Stimulated activated CD4-positive, alpha-beta T cell treated with anti-CD3 and anti-CD28 coated beads, Interleukin-1b, Interleukin-23, amount 100 ng/mL, for 48 hours (primary cell): ENCODE results near the gene PRUNE2.
"Not testable (repeated sequence)": the region's sequence is repeated elsewhere in the genome, so short reads cannot be mapped to it uniquely, and the experiment has no call there.

Source experiments
- DNase-seq: peaks from one replicate; pipeline ENCODE4 v3.0.0-alpha.2; 2020

Gene PRUNE2

DNA sequence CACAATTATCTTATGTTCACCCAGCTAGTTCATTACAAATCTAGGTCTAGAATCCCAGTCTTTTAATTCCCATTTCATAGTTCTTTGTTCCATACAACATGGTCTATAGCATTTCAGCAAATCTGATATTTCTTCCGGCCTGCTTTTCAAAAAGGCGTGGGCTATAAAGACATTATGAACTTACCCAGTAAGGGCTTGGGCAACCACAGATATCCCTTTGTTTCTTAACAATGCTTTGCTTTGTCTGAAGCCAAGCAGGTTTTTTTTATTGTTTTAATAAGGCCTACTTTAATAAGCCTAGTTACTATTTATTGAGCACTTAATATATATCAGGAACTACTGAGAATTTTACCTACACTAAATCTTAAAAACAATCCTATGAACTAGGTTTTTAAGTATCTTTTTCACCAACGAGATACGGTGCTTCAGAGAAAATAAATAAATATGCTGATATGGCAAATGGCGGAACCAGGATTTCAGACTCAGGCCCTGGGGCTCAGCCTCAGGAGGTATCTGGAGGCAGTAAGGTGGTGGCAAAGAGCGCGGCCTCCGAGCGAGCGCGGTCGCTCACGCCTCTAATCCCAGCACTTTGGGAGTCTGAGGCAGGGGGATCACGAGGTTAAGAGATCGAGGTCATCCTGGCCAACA, 112.0 kb downstream of the PRUNE2 start:
- DNase-seq, result no peak

DNA sequence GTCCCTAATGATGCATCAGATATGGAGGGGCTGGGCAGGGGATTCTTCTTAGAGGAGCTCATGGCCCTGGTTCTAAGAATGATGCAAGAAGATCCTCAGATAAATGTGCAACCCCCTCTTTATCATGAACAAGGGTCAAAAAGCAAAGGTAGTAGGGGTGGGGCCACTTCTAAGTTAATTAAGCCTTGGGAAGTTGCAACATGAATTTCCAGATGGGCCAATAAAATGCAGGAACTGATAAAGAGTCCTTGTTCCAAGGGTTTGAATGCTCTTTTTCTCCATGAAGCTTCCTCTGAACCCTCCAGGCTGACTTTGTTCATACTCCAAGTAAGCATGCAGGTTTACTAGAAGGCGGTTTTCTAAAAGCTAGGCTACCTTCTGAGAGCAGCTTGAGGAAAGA, 116.1 kb downstream of the PRUNE2 start:
- no peak for DNase-seq

DNA sequence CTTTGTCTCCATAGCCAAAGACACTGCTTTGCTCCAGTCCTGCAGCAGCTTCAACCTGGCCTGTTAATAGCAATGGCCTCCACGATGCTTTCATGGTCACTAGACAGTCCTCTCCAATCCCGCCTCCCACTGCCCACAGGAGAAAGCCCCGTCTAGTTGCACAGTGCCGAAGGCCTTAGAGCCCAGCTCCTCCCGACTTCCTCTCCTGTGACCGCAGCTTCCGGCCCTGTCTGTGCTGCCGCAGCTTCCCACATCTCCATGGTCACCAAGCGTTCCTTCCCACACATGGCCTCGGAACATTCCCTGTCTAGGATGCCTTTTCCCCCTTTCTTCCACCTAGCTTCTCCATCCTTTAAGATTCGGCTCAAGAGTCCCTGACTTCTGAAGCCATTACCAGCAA, 118.2 kb downstream of the PRUNE2 start:
- no peak for DNase-seq

DNA sequence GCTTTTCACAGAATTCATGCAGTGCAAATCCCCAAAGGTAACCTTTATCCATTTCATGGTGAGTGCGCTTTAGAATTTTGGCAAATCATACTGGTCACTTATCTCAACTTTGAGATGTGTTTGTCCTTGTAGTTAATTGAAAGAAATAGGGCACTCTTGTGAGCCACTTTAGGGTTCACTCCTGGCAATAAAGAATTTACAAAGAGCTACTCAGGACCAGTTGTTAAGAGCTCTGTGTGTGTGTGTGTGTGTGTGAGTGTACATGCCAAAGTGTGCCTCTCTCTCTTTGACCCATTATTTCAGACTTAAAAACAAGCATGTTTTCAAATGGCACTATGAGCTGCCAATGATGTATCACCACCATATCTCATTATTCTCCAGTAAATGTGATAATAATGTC, 120.4 kb downstream of the PRUNE2 start:
- no peak for DNase-seq

DNA sequence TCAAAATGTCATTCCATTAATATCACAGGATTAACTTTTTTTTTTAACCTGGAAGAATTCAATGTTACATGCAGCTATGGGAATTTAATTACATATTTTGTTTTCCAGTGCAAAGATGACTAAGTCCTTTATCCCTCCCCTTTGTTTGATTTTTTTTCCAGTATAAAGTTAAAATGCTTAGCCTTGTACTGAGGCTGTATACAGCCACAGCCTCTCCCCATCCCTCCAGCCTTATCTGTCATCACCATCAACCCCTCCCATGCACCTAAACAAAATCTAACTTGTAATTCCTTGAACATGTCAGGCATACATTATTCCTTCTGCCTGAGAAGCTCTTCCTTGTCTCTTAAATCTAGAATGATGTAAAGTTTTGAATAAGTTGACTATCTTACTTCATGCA, 121.0 kb downstream of the PRUNE2 start:
- no peak for DNase-seq

DNA sequence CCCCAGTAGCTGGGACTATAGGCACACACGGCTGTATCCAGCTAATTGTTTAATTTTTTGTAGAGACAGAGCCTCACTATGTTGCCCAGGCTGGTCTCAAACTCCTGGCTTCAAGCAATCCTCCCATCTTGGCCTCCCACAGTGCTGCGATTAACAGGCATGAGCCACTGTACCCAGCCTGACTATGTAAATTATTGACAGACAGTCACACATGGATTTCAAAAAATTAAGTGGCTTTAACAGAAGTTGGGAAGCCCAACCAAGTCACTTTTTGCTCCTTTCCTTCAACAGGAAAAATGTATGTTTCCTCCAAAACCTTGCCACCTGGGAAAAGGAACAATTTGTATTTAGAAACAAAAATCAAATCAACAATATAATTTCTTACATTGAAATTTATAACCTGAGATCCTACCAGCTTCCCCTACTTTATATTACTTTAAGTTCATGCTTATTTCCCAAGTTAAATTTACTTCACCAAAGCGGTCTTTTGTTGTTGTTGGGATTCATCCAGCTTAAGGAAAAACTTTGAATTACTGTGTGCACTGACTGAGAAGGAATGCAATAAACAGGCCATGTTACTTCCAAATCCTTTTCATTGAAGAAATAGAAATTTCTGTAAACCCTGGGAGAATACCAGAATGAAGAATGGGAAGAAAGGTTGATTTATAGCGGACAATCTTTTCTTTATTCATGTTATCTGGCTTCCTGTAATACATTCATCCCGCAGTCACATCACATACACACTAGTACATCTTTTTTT, 133.0 kb downstream of the PRUNE2 start:
- DNase-seq, result no peak

DNA sequence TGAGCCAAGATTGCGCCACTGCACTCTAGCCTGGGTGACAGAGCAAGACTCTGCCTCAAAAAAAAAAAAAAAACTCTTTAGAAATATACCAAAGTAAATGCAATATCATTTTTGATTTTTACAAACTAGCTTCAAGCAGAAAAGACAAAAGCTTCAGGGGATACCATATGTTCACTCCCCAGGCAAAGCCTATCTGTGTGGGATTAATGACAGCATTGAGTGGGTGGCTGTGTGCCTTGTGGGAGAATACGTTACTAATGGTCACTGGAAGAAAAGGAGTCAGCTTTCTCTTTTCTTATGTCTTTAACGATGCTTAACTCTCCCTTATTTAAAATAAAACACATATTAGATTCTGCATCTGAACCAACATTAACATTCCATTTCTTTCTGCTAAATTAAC, 139.8 kb downstream of the PRUNE2 start:
- DNase-seq, result no peak

DNA sequence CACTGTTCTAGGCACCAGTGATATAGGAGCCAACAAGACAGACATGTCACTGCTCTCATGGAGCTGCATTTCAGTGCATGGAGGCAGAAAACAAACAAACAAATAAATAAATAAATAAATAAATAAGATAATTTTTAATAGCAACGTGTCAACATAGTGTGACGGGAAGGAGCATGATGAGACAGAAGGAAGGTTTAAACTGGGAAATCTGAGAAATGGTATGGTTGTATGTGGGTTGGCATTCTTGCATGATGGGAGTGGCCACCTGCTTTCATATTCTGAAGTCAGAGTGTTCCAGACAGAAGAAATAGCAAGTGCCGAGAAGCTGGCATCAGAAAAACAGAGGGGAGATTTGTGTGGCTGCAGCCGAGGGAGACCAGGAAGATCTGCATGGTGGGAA, 141.8 kb downstream of the PRUNE2 start, which contains the start of gene PCA3:
Gene PCA3, plus strand, starts transcription at position 301 of the 400 bp plus-strand sequence.
- DNase-seq, result no peak

DNA sequence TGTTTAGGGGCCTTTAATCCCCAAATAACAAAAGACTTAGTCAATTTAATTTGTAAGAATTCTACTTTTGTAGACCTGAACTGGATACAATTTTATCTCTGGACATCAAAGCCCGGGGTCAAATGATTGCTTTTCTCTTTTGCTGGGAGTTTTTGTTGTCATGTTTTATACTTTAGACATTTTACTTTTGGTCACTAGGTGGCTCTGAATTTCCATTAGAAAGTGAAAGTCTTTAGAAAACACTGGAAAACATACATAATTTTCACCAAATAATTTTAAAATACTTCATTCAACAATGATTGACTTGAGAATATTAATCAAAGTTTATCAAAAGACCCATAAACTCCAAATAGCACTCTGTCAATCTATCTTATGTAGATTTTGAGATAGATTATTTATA, 144.5 kb downstream of the PRUNE2 start:
- no peak for DNase-seq

DNA sequence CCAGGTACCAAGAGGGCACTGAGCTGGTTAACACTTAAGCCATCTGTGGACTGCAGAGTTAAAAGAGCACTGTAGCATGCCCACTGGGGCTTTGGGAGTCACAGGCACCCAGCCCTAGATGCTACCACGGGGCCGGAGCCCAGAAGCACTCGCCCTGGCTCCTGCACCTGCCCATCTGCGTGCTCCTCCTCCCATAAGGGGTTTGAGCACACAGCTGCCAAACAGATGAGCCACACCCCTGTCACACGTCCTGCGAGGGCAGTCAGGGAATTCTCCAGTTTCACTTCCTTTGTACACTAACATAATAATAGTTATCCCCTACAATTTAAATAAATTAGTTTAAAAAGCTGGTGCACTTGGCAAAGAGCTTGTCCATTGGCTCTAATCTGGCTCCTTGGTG, 146.2 kb downstream of the PRUNE2 start:
- DNase-seq, result no peak

DNA sequence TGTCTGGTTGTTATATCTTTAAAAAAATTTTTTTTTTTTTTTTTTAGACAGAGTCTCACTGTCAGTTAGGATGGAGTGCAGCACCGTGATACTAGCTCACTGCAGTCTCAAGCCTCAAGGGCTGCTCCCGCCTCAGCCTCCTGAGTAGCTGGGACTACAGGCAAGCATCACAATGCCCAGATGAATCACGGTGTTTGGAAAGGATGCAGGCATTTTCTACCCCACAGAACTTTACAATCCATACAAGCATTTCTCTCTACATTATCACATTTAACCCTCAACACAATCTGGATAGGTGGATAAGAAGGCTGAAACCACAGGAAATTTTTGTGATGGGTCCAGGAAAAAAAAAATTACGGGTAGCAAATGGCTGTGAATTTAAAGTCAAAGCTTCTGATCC, 147.4 kb downstream of the PRUNE2 start:
- DNase-seq, result no peak

DNA sequence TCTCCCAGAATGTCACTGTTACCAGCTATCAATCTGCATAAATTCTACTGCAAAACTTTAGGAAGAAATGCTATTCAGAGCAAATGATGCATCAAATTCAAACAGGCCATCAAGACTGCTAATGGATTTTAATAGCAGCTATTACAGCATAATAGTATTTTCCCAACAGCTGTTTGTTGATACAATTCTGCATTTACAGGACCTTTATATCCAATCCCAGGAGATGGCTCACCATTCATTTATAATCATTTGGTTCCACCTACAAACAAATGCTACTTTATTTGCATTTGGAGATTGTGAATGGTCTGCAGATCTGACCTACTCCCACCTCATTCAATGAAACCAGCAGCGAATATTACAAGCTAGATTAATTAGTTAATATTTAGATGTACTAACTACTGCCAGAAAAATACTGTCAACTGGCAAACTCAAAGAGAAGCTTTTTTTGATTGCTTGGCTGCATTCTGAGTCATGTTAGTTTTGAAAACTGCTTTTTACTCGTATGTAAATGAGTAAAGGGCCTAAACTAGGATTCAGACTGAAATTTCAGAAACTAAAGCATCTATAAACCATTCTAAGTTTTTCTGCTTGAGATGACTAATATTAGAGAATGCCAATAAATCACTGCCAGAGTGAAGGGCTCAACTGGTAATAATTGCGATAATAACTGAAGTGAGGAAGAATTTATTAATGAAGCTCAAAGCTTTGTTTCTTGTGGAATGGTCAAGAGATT, 148.8 kb downstream of the PRUNE2 start:
- DNase-seq, result no peak

DNA sequence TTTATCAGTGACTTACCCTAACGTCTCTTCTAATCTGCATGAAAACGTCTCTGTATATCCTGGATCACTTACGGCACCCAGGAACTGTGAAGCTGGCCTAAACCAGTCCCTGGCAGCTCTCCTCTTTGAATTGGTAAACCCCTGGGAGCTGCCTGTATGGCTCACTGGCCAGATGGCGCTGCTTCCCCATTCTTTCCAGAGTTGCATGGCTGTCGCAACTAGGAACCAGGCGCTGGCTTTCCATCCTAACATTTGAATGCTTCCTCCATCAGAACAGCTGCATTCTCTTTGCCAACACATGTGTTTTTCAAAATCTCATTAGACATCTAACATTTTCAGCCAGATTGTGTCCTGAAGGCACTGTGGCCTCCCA, 149.7 kb downstream of the PRUNE2 start:
- no peak for DNase-seq

DNA sequence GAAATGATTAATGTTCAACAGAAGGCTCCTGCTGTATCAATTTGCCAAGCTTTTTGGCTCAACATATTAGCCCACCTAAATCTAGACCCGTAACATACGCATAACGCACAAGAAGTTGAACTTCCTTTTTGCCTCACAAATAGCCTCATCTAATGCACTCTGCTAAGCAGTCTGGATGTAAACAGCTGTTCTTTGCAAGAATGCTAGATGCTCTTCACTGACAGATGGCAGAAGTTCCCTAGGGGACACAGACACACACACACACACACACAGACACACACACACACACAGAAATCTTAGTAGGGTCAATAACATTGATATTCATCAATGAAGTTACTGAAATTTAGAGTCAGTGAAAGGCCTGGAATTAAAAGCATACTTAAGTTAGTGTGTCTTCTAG, 154.9 kb downstream of the PRUNE2 start:
- DNase-seq, result no peak

DNA sequence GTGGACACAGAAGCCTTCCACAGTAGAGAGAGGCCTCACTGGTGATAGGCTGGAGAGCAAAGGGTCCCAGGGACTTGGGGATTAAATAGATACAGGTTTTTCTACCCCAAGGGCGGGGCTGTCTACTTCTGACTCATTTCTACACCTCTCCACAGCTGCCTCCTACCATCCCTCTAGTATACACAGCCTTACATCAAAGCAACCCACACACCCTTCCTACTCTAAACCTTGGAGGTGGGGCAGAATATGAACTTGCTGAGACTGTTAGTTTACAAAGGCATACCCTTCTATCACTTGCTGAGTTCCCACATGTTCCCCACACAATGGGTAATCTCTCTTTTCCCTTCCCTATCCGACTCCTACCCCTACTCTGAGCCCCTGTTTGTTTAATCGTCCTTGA, 161.6 kb downstream of the PRUNE2 start:
- no peak for DNase-seq

DNA sequence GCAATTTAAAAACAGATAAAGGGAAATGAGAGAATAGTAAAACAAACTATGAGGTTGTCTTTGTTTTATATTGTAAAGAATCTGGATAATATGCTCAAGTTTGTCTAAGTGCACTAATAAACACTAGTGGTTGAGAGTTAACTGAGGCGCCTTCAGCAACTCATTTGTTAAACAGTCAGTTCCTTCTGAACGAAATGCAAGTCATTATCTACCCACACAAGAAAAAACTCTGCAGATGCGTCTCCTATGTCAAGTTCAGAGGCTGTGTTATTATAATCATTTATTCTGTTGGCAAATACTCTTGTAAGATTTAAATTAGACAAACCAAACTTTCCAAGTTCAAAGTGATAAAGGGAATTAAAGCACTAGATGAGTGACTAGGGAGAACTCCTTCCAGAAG, 162.0 kb downstream of the PRUNE2 start:
- DNase-seq, result no peak

DNA sequence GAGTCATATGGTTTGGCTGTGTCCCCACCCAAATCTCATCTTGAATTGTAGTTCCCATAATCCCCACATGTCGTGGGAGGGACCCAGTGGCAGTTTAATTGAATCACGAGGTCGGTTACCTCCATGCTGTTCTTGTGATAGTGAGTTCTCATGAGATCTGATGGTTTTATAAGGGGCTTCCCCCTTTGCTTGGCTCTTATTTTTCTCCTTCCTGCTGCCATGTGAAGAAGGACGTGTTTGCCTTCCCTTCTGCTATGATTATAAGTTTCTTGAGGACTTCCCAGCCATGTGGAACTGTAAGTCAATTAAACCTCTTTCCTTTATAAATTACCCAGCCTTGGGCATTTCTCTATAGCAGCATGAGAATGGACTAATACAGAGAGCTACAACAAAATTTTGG, 163.0 kb downstream of the PRUNE2 start:
- not testable (repeated sequence) for DNase-seq

DNA sequence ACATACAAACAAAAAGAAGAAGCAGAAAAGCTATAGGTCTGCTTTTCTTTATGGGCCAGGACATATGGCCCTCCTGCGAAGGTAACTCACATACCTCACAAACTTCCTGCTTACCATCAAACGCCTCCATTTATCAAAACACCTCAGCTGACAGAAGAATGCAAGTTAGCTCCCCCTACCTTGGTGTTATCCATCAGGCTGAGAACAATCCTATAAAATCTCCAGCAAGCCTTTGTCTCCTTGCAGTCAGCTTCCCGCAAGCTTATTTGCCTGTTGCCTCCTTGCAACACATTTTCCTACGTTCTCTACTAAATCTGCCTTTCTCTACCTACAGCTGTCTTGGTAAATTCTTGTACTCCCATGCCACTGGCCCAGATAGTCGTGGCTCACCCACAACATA, 164.4 kb downstream of the PRUNE2 start:
- DNase-seq, result no peak

DNA sequence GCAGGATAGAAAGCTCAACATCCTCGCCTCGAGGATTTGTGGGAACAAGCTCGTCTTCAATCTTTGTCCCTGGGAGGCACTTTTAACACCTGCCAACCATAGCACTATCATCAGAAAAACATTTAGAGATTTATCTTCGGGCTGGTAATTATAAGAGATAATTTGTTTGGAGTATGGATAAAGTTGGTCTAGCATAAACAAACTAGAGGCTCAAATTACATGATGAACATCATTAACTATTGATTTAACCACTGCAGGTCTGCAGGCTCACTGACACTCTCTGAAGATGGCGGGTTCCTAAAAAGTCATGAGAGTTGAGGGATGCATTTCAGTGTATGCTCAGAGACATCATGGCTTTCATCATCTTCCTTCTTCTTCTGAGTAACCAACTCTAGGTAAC, 167.5 kb downstream of the PRUNE2 start:
- DNase-seq, result no peak

DNA sequence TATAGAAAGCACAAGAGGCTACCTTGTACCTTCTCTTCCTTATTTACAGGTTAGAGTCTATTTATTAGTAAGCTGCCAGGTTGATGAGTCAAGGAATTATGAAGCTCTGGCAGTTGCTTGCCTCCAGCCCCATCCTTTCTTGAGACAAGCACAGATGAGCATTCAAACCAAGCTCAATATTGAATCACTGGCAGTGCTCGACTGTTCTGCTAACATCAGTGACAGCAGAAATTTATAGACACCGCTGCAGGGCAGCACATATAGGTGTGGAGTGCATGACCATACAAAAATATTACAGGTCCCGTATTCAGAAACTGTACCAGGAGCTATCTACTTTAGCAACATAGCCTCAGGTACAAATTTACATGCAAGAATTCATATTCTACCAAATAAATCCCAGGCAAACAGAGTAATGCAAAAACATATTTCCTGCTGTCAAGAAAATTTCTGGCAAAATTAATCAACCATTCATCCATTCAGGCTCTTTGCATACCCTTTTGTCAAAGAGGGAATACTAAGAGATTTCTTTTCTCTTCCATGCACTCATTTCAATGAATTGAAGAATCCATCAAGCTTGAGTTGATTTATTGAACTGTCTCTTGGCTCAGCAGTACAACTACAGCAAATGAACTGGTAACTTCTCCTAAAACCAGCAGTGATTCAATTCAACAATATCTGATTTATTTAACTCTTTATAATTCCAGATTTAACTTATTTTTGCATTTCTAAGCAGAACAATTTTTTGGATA, 168.6 kb downstream of the PRUNE2 start:
- no peak for DNase-seq

DNA sequence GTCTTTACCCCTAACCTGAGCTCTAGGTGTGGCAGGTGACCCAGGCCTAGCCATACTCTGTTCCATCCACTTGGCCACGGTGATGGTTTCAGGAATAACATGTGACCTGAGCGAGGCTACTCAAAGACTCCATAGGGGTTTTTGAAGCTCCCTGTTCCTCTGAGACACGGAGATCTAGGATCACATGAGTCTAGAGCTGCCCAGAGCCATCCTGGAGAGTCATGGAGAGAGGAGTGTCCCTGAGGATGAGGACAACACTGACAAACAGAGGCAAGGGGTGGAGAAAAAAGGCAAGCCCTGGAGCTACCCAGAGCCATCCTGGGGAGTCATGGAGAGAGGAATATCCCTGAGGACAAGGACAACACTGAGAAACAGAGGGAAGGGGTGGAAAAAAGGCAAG, 171.2 kb downstream of the PRUNE2 start:
- DNase-seq, result no peak

DNA sequence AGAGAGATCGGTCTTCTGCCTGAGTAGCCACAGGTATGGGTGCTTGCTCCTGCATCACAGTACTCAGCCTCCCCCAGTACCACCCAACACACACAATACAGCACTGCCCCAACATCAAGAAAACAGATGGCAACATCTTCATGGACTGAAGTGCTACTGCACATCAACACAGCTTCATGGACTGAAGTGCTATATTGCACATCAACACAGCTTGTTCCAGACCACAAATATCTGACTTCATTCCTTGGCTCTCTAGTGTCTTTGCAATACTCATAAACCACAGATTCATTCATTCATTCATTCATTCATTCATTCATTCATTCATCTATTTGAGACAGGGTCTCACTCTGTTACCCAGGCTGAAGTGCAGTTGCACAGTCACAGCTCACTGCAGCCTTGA, 172.8 kb downstream of the PRUNE2 start:
- no peak for DNase-seq

DNA sequence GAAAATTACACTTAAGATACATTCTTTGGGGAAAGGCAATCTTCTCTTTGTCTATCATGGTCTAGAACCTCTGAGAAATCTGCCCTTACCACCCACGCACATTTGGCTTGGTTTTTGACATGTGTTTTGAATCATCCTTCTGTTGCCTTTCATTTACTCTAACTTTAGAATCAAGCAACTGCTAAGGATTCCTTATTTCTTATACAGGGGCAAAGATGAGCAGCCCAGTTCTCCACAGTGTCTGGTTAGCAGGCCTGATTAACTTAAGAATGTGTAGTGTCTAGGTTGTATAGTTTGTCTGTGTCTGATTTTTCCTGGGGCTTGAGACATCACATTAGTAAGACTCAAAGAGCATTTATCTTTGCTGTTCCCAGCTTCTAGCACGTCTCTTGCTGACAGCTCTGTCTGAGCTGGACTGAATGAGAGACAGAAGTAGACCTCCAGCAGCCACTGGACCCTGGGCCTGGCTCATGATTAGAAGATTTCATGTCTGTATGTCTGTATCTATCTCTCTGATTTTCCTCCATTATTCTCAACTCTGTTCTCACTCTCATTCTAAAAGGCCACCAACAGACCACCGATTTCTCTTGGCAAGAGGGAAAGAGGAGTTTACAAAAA, 173.5 kb downstream of the PRUNE2 start:
- no peak for DNase-seq
